ENCODE data around the gene URM1.

DNA sequence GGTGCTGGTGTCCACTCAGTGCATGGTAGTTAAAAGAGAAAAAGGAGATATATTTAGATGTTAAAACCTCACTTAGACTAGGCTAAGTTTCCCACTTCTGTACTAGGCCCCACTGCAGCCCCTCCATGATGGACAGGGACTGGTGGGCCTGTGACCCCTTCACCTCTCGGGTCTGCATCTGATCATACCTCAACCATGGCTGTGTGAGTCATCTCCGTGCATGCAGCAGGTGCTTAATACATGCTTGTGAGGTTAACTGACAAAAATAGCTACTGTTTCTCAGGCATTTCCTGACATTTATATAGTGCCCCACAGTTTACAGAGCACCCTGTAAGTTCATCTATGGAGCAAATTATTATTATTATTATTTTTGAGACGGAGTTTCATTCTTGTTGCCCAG lies 8.4 kb upstream of the URM1 start:
- TF ChIP-seq, protein P1, sequence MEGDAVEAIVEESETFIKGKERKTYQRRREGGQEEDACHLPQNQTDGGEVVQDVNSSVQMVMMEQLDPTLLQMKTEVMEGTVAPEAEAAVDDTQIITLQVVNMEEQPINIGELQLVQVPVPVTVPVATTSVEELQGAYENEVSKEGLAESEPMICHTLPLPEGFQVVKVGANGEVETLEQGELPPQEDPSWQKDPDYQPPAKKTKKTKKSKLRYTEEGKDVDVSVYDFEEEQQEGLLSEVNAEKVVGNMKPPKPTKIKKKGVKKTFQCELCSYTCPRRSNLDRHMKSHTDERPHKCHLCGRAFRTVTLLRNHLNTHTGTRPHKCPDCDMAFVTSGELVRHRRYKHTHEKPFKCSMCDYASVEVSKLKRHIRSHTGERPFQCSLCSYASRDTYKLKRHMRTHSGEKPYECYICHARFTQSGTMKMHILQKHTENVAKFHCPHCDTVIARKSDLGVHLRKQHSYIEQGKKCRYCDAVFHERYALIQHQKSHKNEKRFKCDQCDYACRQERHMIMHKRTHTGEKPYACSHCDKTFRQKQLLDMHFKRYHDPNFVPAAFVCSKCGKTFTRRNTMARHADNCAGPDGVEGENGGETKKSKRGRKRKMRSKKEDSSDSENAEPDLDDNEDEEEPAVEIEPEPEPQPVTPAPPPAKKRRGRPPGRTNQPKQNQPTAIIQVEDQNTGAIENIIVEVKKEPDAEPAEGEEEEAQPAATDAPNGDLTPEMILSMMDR (IDR thresholded peaks at IDR 0.05) = no peak
- TF ChIP-seq POLR2A (IDR thresholded peaks at IDR 0.05) = no peak

Measured in upper lobe of left lung (tissue), 4 donors.